ENCODE measurements around the gene SYNGAP1.

Gene SYNGAP1

GRCh38 chr6:33384581-33385020 lies 35.3 kb upstream of the SYNGAP1 start:
- H3K4me1 ChIP-seq: no peaks in the 10 kb centered on the region
- H3K27ac ChIP-seq: no peak overlapping the region
- H3K9me3 ChIP-seq (ENCODE audit: control insufficient read depth, low read length): no peaks in the 10 kb centered on the region
- H3K4me2 ChIP-seq (ENCODE audit: low read length): no peak overlapping the region
- H3K79me2 ChIP-seq: no peaks in the 10 kb centered on the region
- TF ChIP-seq CTCF (IDR thresholded peaks at IDR 0.05): peak; percentile 39
- no peak overlapping the region for H3K4me3 ChIP-seq (ENCODE audit: low read depth, low read length)
- H3K36me3 ChIP-seq (ENCODE audit: control insufficient read depth, insufficient read depth, low read length): no peaks in the 10 kb centered on the region
- H3K9ac ChIP-seq: no peak overlapping the region
- H3K27me3 ChIP-seq (ENCODE audit: control insufficient read depth, insufficient read depth, low read length): no peaks in the 10 kb centered on the region
- no peak overlapping the region for H2AFZ ChIP-seq

DNA sequence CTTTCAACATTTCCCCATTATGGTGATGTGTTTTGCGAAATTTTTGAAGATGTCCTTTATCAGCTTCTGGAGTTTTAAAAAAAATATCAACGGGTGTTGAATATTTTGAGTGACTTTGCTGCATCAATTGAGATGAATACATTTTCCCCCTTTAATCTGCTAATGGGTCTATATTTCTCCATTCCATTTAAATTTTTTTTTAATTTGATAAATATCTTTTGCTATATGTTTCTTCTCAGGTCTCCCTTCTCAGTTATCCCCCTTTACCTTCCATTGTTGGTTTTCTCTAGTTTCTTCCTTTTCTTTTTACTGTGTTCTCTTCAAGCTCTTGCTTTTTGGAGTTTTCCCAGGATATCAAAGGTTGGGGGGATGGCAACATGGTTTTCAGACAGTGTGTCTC lies 29.7 kb upstream of the SYNGAP1 start:
- H3K27me3 ChIP-seq (ENCODE audit: control insufficient read depth, insufficient read depth, low read length): no peaks in the 10 kb centered on the region
- H3K4me3 ChIP-seq (ENCODE audit: low read depth, low read length): no peak overlapping the region
- H2AFZ ChIP-seq: peak overlapping the region; percentile 96
- no peaks in the 10 kb centered on the region for H3K36me3 ChIP-seq (ENCODE audit: control insufficient read depth, insufficient read depth, low read length)
- H3K4me1 ChIP-seq: peaks cover 12% of the 10 kb centered on the region
- peak overlapping the region; percentile 94 for H3K27ac ChIP-seq
- H3K9me3 ChIP-seq (ENCODE audit: control insufficient read depth, low read length): no peaks in the 10 kb centered on the region
- H3K79me2 ChIP-seq: no peaks in the 10 kb centered on the region
- H3K9ac ChIP-seq: no peak overlapping the region
- no peak for TF ChIP-seq CTCF (IDR thresholded peaks at IDR 0.05)
- H3K4me2 ChIP-seq (ENCODE audit: low read length): no peak overlapping the region

GRCh38 chr6:33390767-33391277 lies 29.0 kb upstream of the SYNGAP1 start:
- H3K4me3 ChIP-seq (ENCODE audit: low read depth, low read length): peak overlapping the region; percentile 52
- peak overlapping the region; percentile 79 for H3K4me2 ChIP-seq (ENCODE audit: low read length)
- peak overlapping the region; percentile 94 for H3K27ac ChIP-seq
- peaks cover 12% of the 10 kb centered on the region for H3K4me1 ChIP-seq
- no peaks in the 10 kb centered on the region for H3K79me2 ChIP-seq
- no peaks in the 10 kb centered on the region for H3K27me3 ChIP-seq (ENCODE audit: control insufficient read depth, insufficient read depth, low read length)
- peak overlapping the region; percentile 96 for H2AFZ ChIP-seq
- no peak for TF ChIP-seq CTCF (IDR thresholded peaks at IDR 0.05)
- H3K36me3 ChIP-seq (ENCODE audit: control insufficient read depth, insufficient read depth, low read length): no peaks in the 10 kb centered on the region
- H3K9me3 ChIP-seq (ENCODE audit: control insufficient read depth, low read length): no peaks in the 10 kb centered on the region
- H3K9ac ChIP-seq: no peak overlapping the region

DNA sequence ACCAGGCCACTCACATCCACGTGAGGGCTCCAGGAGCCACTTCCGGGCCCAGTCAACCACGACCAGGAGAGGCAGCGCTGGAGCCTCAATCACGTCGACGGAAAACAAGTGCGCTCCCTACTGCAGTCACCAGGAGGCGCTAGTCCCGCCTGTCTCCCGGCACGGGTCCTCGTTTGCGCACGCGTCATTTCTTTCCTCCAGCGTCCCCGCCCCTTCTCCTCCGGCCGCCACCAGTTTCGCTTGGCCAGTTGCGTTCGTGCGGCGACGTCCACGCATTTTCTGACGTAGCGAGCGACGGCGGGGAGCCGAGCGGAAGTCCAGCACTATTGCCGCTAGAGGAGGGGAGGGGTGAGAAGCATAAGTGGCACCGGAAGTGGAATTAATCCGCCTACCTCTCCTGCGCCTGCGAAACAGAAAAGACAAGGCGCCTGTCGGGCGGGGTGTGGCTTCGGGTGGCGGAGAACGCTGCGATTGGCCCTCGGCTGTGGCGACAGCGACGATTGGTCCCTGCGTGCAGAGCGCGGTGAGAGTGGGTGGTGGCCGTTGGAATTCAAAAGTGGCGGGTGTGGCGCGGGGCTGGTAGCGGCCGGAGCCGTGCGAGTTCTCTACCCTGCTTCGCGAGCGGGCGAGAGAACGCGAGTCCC lies 28.5 kb upstream of the SYNGAP1 start, which contains the start of gene KIFC1:
Gene KIFC1 (plus strand): TSS at position 546 of the 644 bp plus-strand sequence. CDS start 163 bp downstream, outside the sequence.
- Histone ChIP-seq H3K9ac (no peak within 1 kb of the TSS), H3K9me3 (ENCODE audit: control insufficient read depth, low read length) (no peaks in the 10 kb centered on the region), H2AFZ (peak within 1 kb of the TSS; percentile 96), H3K79me2 (no peaks in the 10 kb centered on the region), H3K4me2 (ENCODE audit: low read length) (peak within 1 kb of the TSS; percentile 79), H3K4me3 (ENCODE audit: low read depth, low read length) (peak within 1 kb of the TSS; percentile 52), H3K27me3 (ENCODE audit: control insufficient read depth, insufficient read depth, low read length) (no peaks in the 10 kb centered on the region), H3K36me3 (ENCODE audit: control insufficient read depth, insufficient read depth, low read length) (no peaks in the 10 kb centered on the region), H3K27ac (peak within 1 kb of the TSS; percentile 94), H3K4me1 (peaks cover 12% of the 10 kb centered on the region)
- TF ChIP-seq CTCF (IDR thresholded peaks at IDR 0.05): peak; percentile 96
